SK-N-SH (cell line): Measurements from ENCODE around the gene KLHL40. TPM values are rescaled to one million over a fixed set of nuclear protein-coding genes. Genes with fewer than 3 reads are reported as not detected.

Experiments used
- CTCF ChIA-PET: fragments of 300-600, 350-600 bp; formaldehyde crosslinking; extraction: SDS; loops from one replicate; lab custom pipeline; 2021; lab: Yijun Ruan, JAX
- POLR2A ChIA-PET: fragments of 350-600 bp; sonication (Branson Sonifier 250); formaldehyde crosslinking; extraction: SDS; loops from one replicate; lab custom pipeline; 2020; ENCODE audit warnings: antibody characterized with exemption, inconsistent platforms; lab: Yijun Ruan, JAX
- DNase-seq: peaks from one replicate; pipeline ENCODE4 v3.0.0; 2012
- H2AFZ ChIP-seq: fragments of 200-600 bp; sonication (generic); 2 replicates; pipeline ENCODE4 v1.8.1; 2016; ENCODE audit warnings: antibody characterized with exemption, mild to moderate bottlenecking, low read depth
- H3F3A ChIP-seq: fragments of 200-600 bp; sonication (generic); replicated peaks from 2 replicates; pipeline ENCODE3; 2016; ENCODE audit warnings: antibody characterized with exemption, mild to moderate bottlenecking; ENCODE audit not compliant: insufficient read depth
- H3K27ac ChIP-seq, 2 experiments: fragments of 200-500 bp in 1 of 2; fragments of 200-600 bp in 1 of 2; sonication (Bioruptor generic) in 1 of 2; sonication (generic), shearing (Covaris generic) in 1 of 2; 2 replicates each; pipeline versions ENCODE4 v1.5.1 to v1.6.1; 2014 to 2016; ENCODE audit warnings: low read depth in 2 of 2, inconsistent platforms in 1 of 2, low read length in 1 of 2, mild to moderate bottlenecking in 1 of 2, mixed read lengths in 1 of 2
- H3K27me3 ChIP-seq: fragments of 200-600 bp; sonication (generic), shearing (Covaris generic); 2 replicates; pipeline ENCODE4 v1.6.1; 2016; ENCODE audit warnings: mixed run types; ENCODE audit not compliant: insufficient read depth
- H3K36me3 ChIP-seq, 2 experiments: fragments of 200-500 bp in 1 of 2; fragments of 200-600 bp in 1 of 2; sonication (Bioruptor generic) in 1 of 2; sonication (generic) in 1 of 2; replicated peaks in 1 of 2; 2 replicates each; pipeline versions ENCODE3 to v1.5.1; 2014 to 2016; ENCODE audit warnings: low read length in 1 of 2, mild to moderate bottlenecking in 1 of 2; ENCODE audit not compliant: insufficient read depth in 2 of 2, control insufficient read depth in 1 of 2
- H3K4me1 ChIP-seq, 2 experiments: fragments of 200-500 bp in 1 of 2; fragments of 200-600 bp in 1 of 2; sonication (Bioruptor generic) in 1 of 2; sonication (generic), shearing (Covaris generic) in 1 of 2; 2 replicates each; pipeline versions ENCODE4 v1.5.1 to v1.6.1; 2014 to 2016; ENCODE audit warnings: low read depth in 1 of 2, low read length in 1 of 2, mixed run types in 1 of 2; ENCODE audit not compliant: insufficient read depth in 2 of 2, control insufficient read depth in 1 of 2
- H3K4me2 ChIP-seq: fragments of 200-600 bp; sonication (generic), shearing (Covaris generic); 2 replicates; pipeline ENCODE4 v1.6.1; 2017; ENCODE audit warnings: mixed run types
- H3K4me3 ChIP-seq, 2 experiments: fragments of 200-500 bp in 1 of 2; fragments of 200-600 bp in 1 of 2; sonication (Bioruptor generic) in 1 of 2; sonication (generic), shearing (Covaris generic) in 1 of 2; 2 replicates each; pipeline versions ENCODE4 v1.5.1 to v1.8.1; 2014 to 2016; ENCODE audit warnings: low read depth in 2 of 2, inconsistent platforms in 1 of 2, low read length in 1 of 2, mild to moderate bottlenecking in 1 of 2, mixed read lengths in 1 of 2, moderate library complexity in 1 of 2
- H3K79me2 ChIP-seq: fragments of 200-600 bp; sonication (generic); 2 replicates; pipeline ENCODE4 v1.8.1; 2017; ENCODE audit warnings: mild to moderate bottlenecking; ENCODE audit not compliant: insufficient read depth
- H3K9ac ChIP-seq: fragments of 200-600 bp; sonication (generic); 2 replicates; pipeline ENCODE4 v1.6.1; 2017; ENCODE audit warnings: mixed run types
- H3K9me2 ChIP-seq: fragments of 200-600 bp; sonication (generic); 2 replicates; pipeline ENCODE4 v1.6.1; 2017; ENCODE audit warnings: mixed run types
- H3K9me3 ChIP-seq: fragments of 200-600 bp; sonication (generic); 2 replicates; pipeline ENCODE4 v1.6.1; 2017; ENCODE audit warnings: mixed run types, mild to moderate bottlenecking, moderate library complexity
- H4K20me1 ChIP-seq: fragments of 200-600 bp; sonication (generic); 2 replicates; pipeline ENCODE4 v1.6.1; 2017; ENCODE audit warnings: mild to moderate bottlenecking, mixed run types; ENCODE audit not compliant: insufficient read depth
- CHD2 ChIP-seq: fragments of 150-350 bp; IDR thresholded peaks from 2 replicates; pipeline ENCODE4 v1.6.1; 2018; ENCODE audit warnings: low read length; ENCODE audit not compliant: partially characterized antibody
- EZH2phosphoT487 ChIP-seq: fragments of 200-600 bp; sonication (generic); IDR thresholded peaks from 2 replicates; pipeline ENCODE4 v1.6.1; 2017; ENCODE audit warnings: low read depth, mixed run types, mild to moderate bottlenecking, antibody characterized with exemption, moderate library complexity, borderline replicate concordance
- FOSL2 ChIP-seq: IDR thresholded peaks from 2 replicates; pipeline ENCODE4 v1.4.0; 2012; ENCODE audit warnings: low read depth, mild to moderate bottlenecking, moderate library complexity, borderline replicate concordance
- FOXJ3 ChIP-seq: sonication (generic); formaldehyde crosslinking; IDR thresholded peaks from 2 replicates; pipeline ENCODE4 v1.5.1; 2020; ENCODE audit warnings: mild to moderate bottlenecking, missing genetic modification reagents
- FOXM1 ChIP-seq: IDR thresholded peaks from 2 replicates; pipeline ENCODE4 v1.4.0; 2012; ENCODE audit warnings: low read depth, mild to moderate bottlenecking
- MAX ChIP-seq: IDR thresholded peaks from 2 replicates; pipeline ENCODE4 v1.4.0; 2012; ENCODE audit warnings: low read depth
- MXI1 ChIP-seq: IDR thresholded peaks from 2 replicates; pipeline ENCODE4 v1.6.1; 2012; ENCODE audit warnings: mild to moderate bottlenecking, low read depth, low read length, improper control_type of control experiment
- NFIC ChIP-seq: IDR thresholded peaks from 2 replicates; pipeline ENCODE4 v1.4.0; 2012; ENCODE audit warnings: borderline replicate concordance
- NRF1 ChIP-seq: IDR thresholded peaks from 2 replicates; pipeline ENCODE4 v1.6.1; 2012; ENCODE audit warnings: low read depth, mild to moderate bottlenecking, low read length
- RAD21 ChIP-seq: IDR thresholded peaks from 2 replicates; pipeline ENCODE4 v1.6.1; 2012; ENCODE audit warnings: mild to moderate bottlenecking, low read length
- RFX5 ChIP-seq: IDR thresholded peaks from 2 replicates; pipeline ENCODE4 v1.6.1; 2012; ENCODE audit warnings: mild to moderate bottlenecking, improper control_type of control experiment, low read length
- TAF1 ChIP-seq: IDR thresholded peaks from 2 replicates; pipeline ENCODE4 v1.6.1; 2012; ENCODE audit warnings: low read depth, mild to moderate bottlenecking, low read length, moderate library complexity, borderline replicate concordance
- TCF12 ChIP-seq: IDR thresholded peaks from 2 replicates; pipeline ENCODE4 v1.4.0; 2012
- TEAD4 ChIP-seq: IDR thresholded peaks from 2 replicates; pipeline ENCODE4 v1.4.0; 2012; ENCODE audit warnings: mild to moderate bottlenecking, borderline replicate concordance; ENCODE audit not compliant: insufficient read depth
- YY1 ChIP-seq: IDR thresholded peaks from 2 replicates; pipeline ENCODE4 v1.4.0; 2012; ENCODE audit warnings: low read depth, mild to moderate bottlenecking
- ZBTB33 ChIP-seq: IDR thresholded peaks from 2 replicates; pipeline ENCODE4 v1.4.0; 2012; ENCODE audit warnings: low read depth, borderline replicate concordance
- WGBS: methylation state at CpG from one replicate; pipeline ENCODE4 v1.1.6; 2017; ENCODE audit warnings: low lambda C conversion rate; 5-methylcytosine and 5-hydroxymethylcytosine counted together
- polyA plus RNA-seq, 3 experiments: library from polyadenylated mRNA; depleted of rRNA; stranded (reverse); fragments of >200 nt; gene quantifications; 2 replicates each; pipeline ENCODE4 v1.2.3, GENCODE V29; 2012
- TF ChIP-seq, protein P1 (sequence below): fragments of 150-350 bp; IDR thresholded peaks from 2 replicates; pipeline ENCODE4 v1.6.1; 2017; ENCODE audit warnings: antibody characterized with exemption, low read length, low read depth, borderline replicate concordance

The KLHL40 gene
- polyA plus RNA-seq, 1 of the 3 experiments (the other 2 are of a cell fraction): not detected

DNA sequence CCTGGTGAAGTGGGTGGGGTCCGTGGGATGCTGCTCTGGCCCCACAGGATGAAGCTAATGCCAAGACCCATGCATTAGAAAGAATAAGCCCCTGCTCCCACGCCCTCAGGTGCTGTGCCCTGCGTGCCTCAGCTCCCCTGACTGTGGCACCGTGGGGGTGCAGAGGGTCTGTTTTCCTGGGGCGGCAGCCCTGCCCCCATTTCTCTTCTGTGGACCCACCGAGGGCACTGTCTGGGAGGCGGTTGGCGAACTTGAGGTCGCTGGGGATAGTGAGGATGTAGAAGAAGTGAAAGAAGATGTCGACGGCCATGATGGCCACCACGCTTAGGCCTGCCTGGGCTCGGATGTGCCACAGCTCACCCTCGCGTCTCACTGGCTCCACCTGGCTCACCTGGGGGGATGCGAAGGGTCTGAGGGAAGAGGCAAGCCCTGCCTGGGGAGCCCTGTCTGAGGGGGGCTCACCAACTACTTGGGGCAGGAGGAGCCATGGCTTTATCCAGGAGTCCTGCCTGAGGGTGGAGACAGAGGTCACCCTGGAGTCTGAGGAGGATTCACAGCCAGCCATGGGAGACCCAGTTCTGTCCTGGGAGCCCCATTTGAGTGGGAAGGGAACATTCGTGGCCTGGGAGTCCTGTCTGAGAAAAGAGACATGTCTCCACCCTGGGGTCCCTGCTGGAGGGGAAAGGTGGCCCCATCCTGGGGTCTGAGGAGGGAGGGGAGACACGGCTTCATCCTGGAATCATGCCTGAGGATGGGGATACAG is 12.1 kb downstream of the KLHL40 start:
- DNase-seq: no peak
- H3K9me3 ChIP-seq: no peaks in the 10 kb centered on the region
- H2AFZ ChIP-seq: no peak overlapping the region
- no peaks in the 10 kb centered on the region for H3K79me2 ChIP-seq
- H3K4me2 ChIP-seq: no peak overlapping the region
- no peak overlapping the region for H3K27ac ChIP-seq
- H3K9me2 ChIP-seq: no peaks in the 10 kb centered on the region
- POLR2A ChIA-PET: no interaction called here
- CTCF ChIA-PET: no interaction called here
- no peak overlapping the region for H3K4me3 ChIP-seq
- no peaks in the 10 kb centered on the region for H4K20me1 ChIP-seq
- WGBS: 62% methylated on average over 16 of the region's 18 CpGs
- H3K9ac ChIP-seq: no peak overlapping the region
- no peaks in the 10 kb centered on the region; a peak in 1 of 4 replicates for H3K4me1 ChIP-seq
- no peaks in the 10 kb centered on the region for H3F3A ChIP-seq
- no peak for TF ChIP-seq ZBTB33
- TF ChIP-seq RAD21: no peak
- TF ChIP-seq MXI1: no peak
- no peak for TF ChIP-seq YY1
- H3K27me3 ChIP-seq: no peaks in the 10 kb centered on the region; the same call in 1 of the 2 replicates
- no peaks in the 10 kb centered on the region for H3K36me3 ChIP-seq

DNA sequence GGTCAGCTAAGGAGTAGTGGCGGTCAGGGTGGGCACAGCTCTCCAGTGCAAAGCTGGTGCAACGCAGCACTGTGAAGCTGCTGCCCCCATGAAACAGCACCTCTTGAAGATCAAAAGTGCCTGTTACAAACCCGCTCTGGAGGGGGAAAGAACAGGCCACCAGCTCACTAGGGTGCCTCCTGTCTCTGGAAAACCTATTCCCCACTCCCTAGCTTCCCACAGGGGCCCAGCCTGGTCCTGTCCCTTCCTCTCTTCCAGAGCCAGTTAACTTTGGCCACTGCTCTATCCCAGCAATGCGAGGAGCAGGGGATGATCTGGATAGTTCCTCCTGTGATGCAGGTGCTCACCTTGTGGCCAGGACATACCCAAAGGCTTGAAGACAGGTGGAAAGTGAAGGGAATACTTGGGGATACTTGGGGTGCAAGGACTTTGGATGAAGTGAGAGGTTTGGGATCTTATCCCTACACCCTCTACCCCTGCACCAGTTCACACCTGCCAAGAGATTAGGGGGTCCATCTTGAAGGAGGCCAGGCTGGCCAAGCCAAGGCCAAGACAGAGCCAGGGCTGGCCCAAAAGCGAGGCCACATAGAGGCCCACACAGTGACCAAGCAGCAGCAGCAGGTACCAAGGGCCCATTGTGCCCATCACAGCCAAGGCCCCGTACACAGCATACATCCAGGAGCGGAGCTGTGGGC is 13.0 kb downstream of the KLHL40 start:
- Histone ChIP-seq H3K27ac (no peak overlapping the region), H3K4me1 (no peaks in the 10 kb centered on the region; a peak in 1 of 4 replicates), H2AFZ (no peak overlapping the region), H3K4me2 (no peak overlapping the region), H3K9ac (no peak overlapping the region), H3K79me2 (no peaks in the 10 kb centered on the region), H4K20me1 (no peaks in the 10 kb centered on the region), H3K36me3 (no peaks in the 10 kb centered on the region), H3K4me3 (no peak overlapping the region), H3K9me2 (no peaks in the 10 kb centered on the region), H3K9me3 (no peaks in the 10 kb centered on the region), H3F3A (no peaks in the 10 kb centered on the region), H3K27me3 (no peaks in the 10 kb centered on the region; the same call in 1 of the 2 replicates)
- DNase-seq: no peak
- TF ChIP-seq TAF1: no peak
- TF ChIP-seq NRF1: no peak
- TF ChIP-seq FOSL2: no peak
- no peak for TF ChIP-seq EZH2phosphoT487
- TF ChIP-seq CHD2: no peak
- TF ChIP-seq FOXM1: no peak
- no peak for TF ChIP-seq RFX5
- TF ChIP-seq TCF12: no peak
- no peak for TF ChIP-seq FOXJ3
- no peak for TF ChIP-seq TEAD4
- TF ChIP-seq NFIC: no peak
- no peak for TF ChIP-seq YY1
- TF ChIP-seq, protein P1, sequence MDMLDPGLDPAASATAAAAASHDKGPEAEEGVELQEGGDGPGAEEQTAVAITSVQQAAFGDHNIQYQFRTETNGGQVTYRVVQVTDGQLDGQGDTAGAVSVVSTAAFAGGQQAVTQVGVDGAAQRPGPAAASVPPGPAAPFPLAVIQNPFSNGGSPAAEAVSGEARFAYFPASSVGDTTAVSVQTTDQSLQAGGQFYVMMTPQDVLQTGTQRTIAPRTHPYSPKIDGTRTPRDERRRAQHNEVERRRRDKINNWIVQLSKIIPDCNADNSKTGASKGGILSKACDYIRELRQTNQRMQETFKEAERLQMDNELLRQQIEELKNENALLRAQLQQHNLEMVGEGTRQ: no peak
- TF ChIP-seq MAX: no peak
- ChIA-PET POLR2A (no interaction called here), CTCF (interaction anchor here (0.8 kb wide), 1 partner anchor 46 kb away, joined by 4 read pairs; no protein-coding TSS in a partner anchor)
- 49% methylated on average over 6 of the region's 7 CpGs for WGBS
